ENCODE data around the gene TPX2. TPM values are rescaled to one million over a fixed set of nuclear protein-coding genes. Genes with fewer than 3 reads are reported as not detected.

TPX2 gene
- polyA plus RNA-seq, 1 of the 3 experiments (the other 2 are of a cell fraction), result 17.1 TPM

- Histone ChIP-seq H3K4me3 (ENCODE audit: low read depth in 2 of 2, low read length in 1 of 2) (no peak overlapping the region), H3K9me2 (no peaks in the 10 kb centered on the region), H3K4me1 (ENCODE audit: control insufficient read depth in 1 of 2, insufficient read depth in 2 of 2, low read depth in 1 of 2, low read length in 1 of 2) (peaks cover 0 to 15% of the 10 kb centered on the region in 2 experiments; a peak in 2 of 4 replicates), H2AFZ (ENCODE audit: low read depth) (no peak overlapping the region), H3F3A (replicated peaks; ENCODE audit: insufficient read depth) (peaks cover 11% of the 10 kb centered on the region), H3K27me3 (ENCODE audit: insufficient read depth) (no peaks in the 10 kb centered on the region), H4K20me1 (ENCODE audit: insufficient read depth) (no peaks in the 10 kb centered on the region), H3K4me2 (no peak overlapping the region), H3K9me3 (no peaks in the 10 kb centered on the region), H3K27ac (ENCODE audit: low read depth in 2 of 2, low read length in 1 of 2) (no peak overlapping the region), H3K36me3 (replicated peaks in 1 of 2; ENCODE audit: control insufficient read depth in 1 of 2, insufficient read depth in 2 of 2, low read length in 1 of 2) (no peaks in the 10 kb centered on the region), H3K79me2 (ENCODE audit: insufficient read depth) (no peaks in the 10 kb centered on the region), H3K9ac (no peak overlapping the region)
- ChIA-PET POLR2A (no interaction called here), CTCF (interaction anchor here (0.8 to 3.4 kb wide), 8 partner anchors 15 to 274 kb away, joined by 3 to 20 read pairs (median 8); partner anchors contain the start of gene PDRG1)
- WGBS (ENCODE audit: low lambda C conversion rate), result 93% methylated on average over 5 of the region's 5 CpGs
- TF ChIP-seq MXI1 (IDR thresholded peaks at IDR 0.05; ENCODE audit: low read depth, low read length) (no peak), RFX5 (IDR thresholded peaks at IDR 0.05; ENCODE audit: low read length) (no peak), USF1 (IDR thresholded peaks at IDR 0.05; ENCODE audit: borderline replicate concordance, low read depth) (no peak), EZH2phosphoT487 (IDR thresholded peaks at IDR 0.05; ENCODE audit: borderline replicate concordance, low read depth) (no peak), CHD2 (IDR thresholded peaks at IDR 0.05; ENCODE audit: low read length, partially characterized antibody) (no peak), FOSL2 (IDR thresholded peaks at IDR 0.05; ENCODE audit: borderline replicate concordance, low read depth) (no peak), NRF1 (IDR thresholded peaks at IDR 0.05; ENCODE audit: low read depth, low read length) (no peak), YY1 (IDR thresholded peaks at IDR 0.05; ENCODE audit: low read depth) (no peak), TEAD4 (IDR thresholded peaks at IDR 0.05; ENCODE audit: borderline replicate concordance, insufficient read depth) (no peak), RCOR1 (IDR thresholded peaks at IDR 0.05; ENCODE audit: low read length) (no peak), GATA2 (CRISPR knock-in tag; IDR thresholded peaks at IDR 0.05) (no peak)
- TF ChIP-seq, protein P1, sequence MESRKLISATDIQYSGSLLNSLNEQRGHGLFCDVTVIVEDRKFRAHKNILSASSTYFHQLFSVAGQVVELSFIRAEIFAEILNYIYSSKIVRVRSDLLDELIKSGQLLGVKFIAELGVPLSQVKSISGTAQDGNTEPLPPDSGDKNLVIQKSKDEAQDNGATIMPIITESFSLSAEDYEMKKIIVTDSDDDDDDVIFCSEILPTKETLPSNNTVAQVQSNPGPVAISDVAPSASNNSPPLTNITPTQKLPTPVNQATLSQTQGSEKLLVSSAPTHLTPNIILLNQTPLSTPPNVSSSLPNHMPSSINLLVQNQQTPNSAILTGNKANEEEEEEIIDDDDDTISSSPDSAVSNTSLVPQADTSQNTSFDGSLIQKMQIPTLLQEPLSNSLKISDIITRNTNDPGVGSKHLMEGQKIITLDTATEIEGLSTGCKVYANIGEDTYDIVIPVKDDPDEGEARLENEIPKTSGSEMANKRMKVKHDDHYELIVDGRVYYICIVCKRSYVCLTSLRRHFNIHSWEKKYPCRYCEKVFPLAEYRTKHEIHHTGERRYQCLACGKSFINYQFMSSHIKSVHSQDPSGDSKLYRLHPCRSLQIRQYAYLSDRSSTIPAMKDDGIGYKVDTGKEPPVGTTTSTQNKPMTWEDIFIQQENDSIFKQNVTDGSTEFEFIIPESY (IDR thresholded peaks at IDR 0.05; ENCODE audit: borderline replicate concordance, low read depth), result no peak
- DNase-seq, result no peak
Measured at GRCh38 chr20:31817461-31817860, 78.4 kb downstream of the TPX2 start.

DNA sequence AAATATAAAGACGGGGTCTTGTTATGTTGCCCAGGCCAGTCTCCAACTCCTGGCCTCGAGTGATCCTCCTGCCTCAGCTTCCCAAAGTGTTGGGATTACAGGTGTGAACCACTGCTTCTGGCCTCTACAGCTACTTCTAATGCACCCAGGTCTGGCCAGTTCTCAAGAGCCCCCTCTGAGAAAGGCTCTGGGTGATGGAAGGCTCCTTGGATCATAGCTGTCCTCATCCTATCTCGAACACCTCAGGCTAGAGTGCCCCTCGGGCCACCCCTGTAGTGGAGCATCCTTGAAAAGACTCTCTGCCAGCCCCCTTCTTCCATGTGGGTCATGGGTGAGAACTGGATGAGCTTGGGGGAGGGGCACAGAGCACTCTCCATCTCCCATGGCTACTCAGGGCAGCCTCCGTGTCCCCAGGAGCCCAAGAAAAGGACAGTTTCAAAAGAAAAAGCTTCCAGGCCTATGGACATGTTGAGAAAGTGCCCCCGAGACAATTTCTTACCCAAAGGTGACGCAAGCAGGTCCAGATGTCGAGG is 79.4 kb downstream of the TPX2 start:
- no peaks in the 10 kb centered on the region for H3K79me2 ChIP-seq (ENCODE audit: insufficient read depth)
- DNase-seq, result no peak
- H3K4me2 ChIP-seq, result no peak overlapping the region
- H3K4me1 ChIP-seq (ENCODE audit: control insufficient read depth in 1 of 2, insufficient read depth in 2 of 2, low read depth in 1 of 2, low read length in 1 of 2), result peaks cover 0 to 19% of the 10 kb centered on the region in 2 experiments; a peak in 2 of 4 replicates
- peaks cover 11% of the 10 kb centered on the region for H3F3A ChIP-seq (replicated peaks; ENCODE audit: insufficient read depth)
- no peaks in the 10 kb centered on the region for H3K36me3 ChIP-seq (replicated peaks in 1 of 2; ENCODE audit: control insufficient read depth in 1 of 2, insufficient read depth in 2 of 2, low read length in 1 of 2)
- H3K27me3 ChIP-seq (ENCODE audit: insufficient read depth), result no peaks in the 10 kb centered on the region
- H3K9me2 ChIP-seq, result no peaks in the 10 kb centered on the region
- WGBS (ENCODE audit: low lambda C conversion rate), result 88% methylated on average over 6 of the region's 8 CpGs
- H3K27ac ChIP-seq (ENCODE audit: low read depth in 2 of 2, low read length in 1 of 2), result no peak overlapping the region
- H2AFZ ChIP-seq (ENCODE audit: low read depth), result no peak overlapping the region
- no peaks in the 10 kb centered on the region for H4K20me1 ChIP-seq (ENCODE audit: insufficient read depth)
- CTCF ChIA-PET, result interaction anchor here (0.6 to 3.4 kb wide), 5 partner anchors 15 to 345 kb away, joined by 3 to 20 read pairs (median 6); partner anchors contain the start of gene PDRG1
- no peak for TF ChIP-seq CHD2 (IDR thresholded peaks at IDR 0.05; ENCODE audit: low read length, partially characterized antibody)
- TF ChIP-seq RCOR1 (IDR thresholded peaks at IDR 0.05; ENCODE audit: low read length), result no peak
- no peak for TF ChIP-seq FOXM1 (IDR thresholded peaks at IDR 0.05; ENCODE audit: low read depth)
- no peak for TF ChIP-seq YY1 (IDR thresholded peaks at IDR 0.05; ENCODE audit: low read depth)
- TF ChIP-seq TEAD4 (IDR thresholded peaks at IDR 0.05; ENCODE audit: borderline replicate concordance, insufficient read depth), result no peak
- TF ChIP-seq USF1 (IDR thresholded peaks at IDR 0.05; ENCODE audit: borderline replicate concordance, low read depth), result no peak
- TF ChIP-seq FOXJ3 (CRISPR knock-in tag; IDR thresholded peaks at IDR 0.05), result no peak
- TF ChIP-seq, protein P1 (IDR thresholded peaks at IDR 0.05; ENCODE audit: borderline replicate concordance, low read depth), result no peak
- no peak for TF ChIP-seq EZH2phosphoT487 (IDR thresholded peaks at IDR 0.05; ENCODE audit: borderline replicate concordance, low read depth)
- no peak for TF ChIP-seq RXRA (IDR thresholded peaks at IDR 0.05; ENCODE audit: borderline replicate concordance, low read depth)
- H3K9me3 ChIP-seq, result no peaks in the 10 kb centered on the region
- H3K4me3 ChIP-seq (ENCODE audit: low read depth in 2 of 2, low read length in 1 of 2), result no peak overlapping the region
- POLR2A ChIA-PET, result no interaction called here
- no peak overlapping the region for H3K9ac ChIP-seq
